ENCODE measurements around the gene OCEL1.
"Not testable (repeated sequence)": the region's sequence is repeated elsewhere in the genome, so short reads cannot be mapped to it uniquely, and the experiment has no call there.

OCEL1 gene, protein sequence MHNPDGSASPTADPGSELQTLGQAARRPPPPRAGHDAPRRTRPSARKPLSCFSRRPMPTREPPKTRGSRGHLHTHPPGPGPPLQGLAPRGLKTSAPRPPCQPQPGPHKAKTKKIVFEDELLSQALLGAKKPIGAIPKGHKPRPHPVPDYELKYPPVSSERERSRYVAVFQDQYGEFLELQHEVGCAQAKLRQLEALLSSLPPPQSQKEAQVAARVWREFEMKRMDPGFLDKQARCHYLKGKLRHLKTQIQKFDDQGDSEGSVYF
- 6.7 to 10.0 (median 8.9) reads per million in 4 donors for total RNA-seq

DNA sequence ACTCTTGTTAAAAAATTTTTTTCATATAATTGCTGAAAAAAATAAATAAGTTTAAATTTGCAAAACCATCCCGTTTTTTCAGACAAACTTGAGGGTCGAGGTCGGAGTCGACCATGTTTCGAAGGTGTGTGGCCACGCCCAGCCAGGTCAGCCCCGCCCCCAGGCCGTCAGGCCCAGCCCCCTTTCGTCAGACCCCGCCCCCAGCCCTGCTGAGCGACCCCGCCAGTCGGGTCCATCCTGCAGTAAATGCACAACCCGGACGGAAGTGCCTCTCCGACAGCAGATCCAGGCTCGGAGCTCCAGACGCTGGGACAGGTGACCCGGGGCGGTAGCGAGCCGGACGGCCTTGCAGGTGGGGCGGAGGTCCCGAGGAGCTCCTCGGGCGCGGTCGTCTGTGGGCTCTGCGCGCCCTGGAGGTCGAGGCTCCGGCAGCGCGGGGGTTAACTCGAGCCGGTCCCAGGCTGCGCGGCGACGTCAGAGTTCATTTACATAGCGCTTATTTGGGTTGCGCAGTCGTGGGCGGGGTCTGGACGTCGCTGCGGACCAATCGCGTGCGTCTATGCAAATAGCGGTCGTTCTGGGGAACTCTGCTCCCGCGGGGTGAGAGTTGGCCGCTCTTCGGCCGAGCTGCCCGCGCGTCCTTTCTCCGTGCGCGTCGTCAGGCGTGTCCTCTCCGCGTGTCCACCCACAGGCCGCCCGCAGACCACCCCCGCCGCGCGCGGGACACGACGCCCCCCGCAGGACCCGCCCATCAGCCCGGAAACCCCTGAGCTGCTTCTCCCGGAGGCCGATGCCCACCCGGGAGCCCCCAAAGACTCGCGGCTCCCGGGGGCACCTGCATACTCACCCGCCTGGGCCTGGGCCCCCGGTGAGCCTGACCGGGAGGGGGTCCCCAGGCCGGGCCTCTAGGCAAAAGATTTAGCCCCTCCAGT is at the start of gene OCEL1:
Gene OCEL1, plus strand, starts transcription at position 225 of the 932 bp plus-strand sequence. Its CDS starts 22 bp downstream, at position 247.
- peak; percentile 93 to 98 (median 96) for DNase-seq

DNA sequence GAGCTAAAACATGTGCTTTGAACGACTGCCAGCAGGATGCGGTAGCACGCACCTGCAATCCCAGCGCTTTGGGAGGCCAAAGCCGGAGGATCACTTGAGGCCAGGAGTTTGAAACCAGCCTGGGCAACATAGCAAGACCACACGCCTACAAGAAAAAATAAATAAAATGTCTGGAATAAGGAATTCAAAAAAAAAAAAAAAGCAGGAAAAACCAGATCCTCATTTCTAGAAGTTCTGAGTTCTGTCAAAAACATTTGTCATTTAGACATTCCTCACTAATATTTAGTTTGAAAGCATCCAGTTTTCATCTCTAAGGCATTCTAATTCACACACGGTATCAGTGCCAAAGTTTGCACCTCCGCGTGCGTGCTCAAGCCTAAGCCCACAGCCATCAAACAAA is 47.7 kb upstream of the OCEL1 start:
- no peak for DNase-seq

DNA sequence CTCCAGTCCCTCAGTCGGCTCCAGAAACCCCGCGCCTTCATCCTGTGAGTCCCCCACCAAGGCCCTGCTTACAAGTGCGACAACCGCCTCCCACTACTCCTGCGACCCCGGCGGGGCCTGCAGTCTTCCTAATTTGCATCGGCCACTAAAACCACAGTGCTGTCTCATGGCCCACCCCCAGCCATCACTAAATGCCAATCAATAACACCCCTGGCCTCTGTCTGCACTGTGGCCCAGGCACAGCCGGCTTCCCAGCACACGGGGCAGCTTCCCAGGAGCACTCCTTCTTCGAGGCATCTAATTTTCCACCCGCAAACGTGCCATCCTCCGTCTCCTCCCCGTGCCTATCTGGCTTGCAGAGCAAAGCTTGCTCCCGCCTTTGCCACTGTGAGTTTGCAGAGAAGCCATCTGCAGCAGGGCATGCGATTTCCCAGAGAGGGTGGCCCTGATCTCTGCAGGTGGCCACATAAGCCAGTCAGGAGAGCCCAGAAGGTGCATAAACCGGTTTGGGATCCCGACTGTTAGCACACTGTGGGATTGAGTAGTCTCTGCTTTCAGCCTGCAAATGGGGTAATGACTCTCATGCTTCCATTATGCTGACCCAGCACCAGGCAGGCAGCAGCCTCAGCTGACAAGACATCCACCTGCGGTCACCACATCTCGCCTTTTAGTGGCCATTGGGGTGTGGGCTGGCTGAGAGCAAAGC is 44.9 kb upstream of the OCEL1 start:
- no peak for DNase-seq

DNA sequence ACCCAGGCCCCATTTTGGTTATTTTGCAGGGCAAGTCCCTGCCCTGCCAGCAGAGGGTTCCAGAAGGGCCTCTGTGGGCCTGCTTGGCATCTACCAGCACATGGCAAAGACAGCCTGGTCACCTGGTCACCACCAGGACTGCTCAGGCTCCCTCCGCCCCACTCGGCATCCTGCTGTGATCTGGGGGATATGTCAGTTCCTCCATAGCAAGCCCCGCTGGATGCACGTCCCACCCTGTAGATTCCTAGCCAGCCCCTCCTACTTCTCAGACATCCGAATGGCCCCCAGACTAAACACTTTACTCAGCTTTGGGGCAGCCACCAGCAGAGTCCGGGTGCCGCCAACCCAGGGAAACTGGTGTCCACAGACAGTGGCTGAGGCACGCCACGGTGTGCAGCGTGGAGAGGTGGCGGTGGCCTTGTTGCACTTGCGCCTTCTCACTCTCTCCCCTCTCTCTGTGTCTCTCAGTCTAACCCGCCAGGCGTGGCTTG is 42.7 kb upstream of the OCEL1 start:
- DNase-seq = no peak

DNA sequence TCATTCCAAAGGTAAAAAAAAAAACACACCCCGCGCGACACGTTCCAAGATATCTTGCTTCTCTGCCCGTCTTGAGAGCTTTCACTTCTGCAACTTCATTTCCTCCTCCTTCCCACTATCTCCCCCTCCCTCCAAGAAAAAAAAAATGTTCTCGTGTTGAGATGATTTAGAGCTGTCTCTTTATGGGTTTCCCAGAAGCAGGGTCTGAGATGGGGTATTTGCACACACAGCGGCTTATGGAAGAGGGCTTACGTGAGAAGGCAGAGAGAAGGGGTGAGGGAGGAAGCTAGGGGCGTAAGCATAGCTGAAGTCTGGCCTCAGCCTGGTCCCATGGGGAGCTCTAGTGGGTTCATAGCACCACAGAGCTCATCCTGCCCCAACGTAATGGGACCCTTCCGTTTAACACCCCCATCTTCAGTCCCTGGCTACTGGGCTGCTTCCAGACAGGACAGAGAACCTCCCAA is 42.1 kb upstream of the OCEL1 start:
- DNase-seq = peak in 1 of 5 donors; percentile 36

DNA sequence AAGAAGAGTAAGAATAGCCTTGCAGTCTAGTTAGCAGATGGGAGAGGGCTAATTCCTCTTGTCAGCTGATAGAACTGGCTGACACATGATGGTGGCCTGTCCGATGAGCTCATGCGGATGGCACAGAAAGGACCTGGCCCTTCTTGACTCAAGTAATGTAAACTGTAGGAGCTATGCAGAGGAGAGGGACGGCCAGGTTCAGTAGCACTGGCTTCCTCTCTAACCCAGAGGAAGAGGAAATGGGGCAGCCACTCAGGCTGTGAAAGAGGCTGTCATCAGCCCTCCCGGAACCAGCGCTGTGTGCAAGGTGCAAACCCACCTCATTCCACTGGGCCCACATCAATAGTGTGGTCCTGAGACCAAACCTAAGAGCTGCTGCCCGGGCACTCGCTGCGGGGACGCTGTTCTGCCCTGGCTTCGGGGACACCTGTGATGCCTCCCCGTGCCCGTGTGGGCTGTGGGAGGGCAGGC is 41.6 kb upstream of the OCEL1 start:
- peak in 3 of 5 donors; percentile 21 to 76 (median 29) for DNase-seq

DNA sequence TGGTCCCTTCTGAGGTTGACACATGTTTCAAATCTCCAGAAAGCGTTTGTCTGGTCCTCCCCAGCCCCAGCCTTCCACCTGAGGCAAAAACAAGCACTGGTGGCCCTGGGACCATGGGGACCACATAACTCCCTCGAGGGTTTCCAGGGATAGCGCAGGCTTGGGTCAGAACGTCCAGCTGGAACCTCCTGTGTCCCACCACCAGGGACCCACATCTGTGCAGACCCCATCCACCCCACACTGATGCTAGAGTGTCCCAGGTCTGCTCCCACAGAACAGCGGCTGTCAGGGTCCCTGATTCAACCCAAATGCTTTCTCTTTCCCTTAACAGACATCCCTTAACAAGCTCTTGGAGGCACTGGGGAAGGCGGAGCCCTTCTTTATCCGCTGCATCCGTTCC is 40.4 kb upstream of the OCEL1 start:
- DNase-seq = no peak

DNA sequence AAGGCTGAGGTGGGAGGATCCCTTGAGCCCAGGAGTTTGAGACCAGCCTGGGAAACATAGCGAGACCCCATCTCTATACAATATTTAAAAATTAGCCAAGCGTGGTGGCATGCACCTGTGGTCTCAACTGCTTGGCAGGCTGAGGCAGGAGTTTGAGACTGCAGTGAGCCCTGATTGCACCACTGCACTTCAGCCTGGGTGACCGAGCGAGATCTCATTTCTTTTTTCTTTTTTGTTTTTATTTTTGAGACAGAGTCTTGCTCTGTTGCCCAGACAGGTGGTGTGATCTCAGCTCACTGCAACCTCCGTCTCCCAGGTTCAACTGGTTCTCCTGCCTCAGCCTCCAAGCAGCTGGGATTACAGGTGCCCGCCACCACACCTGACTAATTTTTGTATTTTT is 34.3 kb upstream of the OCEL1 start:
- not testable (repeated sequence) for DNase-seq

DNA sequence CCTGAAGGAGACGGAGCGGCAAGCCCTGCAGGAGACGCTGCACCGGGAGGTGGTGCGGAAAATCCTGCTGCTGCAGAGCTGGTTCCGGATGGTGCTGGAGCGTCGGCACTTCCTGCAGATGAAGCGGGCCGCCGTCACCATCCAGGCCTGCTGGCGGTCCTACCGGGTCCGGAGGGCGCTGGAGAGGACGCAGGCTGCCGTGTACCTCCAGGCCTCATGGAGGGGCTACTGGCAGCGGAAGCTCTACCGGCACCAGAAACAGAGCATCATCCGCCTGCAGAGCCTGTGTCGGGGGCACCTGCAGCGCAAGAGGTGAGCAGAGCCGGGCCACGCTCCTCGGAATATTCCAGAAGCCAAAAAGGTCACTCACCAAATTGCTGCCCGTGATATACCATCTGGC is 33.3 kb upstream of the OCEL1 start:
- no peak for DNase-seq

DNA sequence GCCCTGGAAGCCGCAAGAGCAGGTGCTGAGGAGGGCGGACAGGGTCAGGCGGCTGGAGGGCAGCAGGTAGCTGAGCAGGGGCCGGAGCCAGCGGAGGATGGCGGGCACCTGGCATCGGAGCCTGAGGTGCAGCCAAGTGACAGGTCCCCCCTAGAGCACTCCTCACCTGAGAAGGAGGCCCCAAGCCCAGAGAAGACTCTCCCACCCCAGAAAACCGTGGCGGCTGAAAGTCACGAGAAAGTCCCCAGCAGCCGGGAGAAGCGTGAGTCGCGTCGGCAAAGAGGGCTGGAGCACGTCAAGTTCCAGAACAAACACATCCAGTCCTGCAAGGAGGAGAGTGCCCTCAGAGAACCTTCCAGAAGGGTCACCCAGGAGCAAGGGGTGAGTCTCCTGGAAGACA is 31.4 kb upstream of the OCEL1 start:
- DNase-seq = no peak

DNA sequence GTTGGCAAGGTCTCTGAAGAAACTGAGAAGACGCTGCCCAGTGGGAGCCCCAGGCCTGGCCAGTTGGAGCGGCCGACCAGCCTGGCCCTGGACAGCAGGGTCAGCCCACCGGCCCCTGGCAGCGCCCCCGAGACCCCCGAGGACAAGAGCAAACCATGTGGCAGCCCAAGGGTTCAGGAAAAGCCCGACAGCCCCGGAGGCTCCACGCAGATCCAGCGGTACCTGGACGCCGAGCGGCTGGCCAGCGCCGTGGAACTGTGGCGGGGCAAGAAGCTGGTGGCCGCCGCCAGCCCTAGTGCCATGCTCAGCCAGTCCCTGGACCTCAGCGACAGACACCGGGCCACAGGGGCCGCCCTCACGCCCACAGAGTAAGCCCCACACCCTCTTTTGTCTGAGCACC is 30.9 kb upstream of the OCEL1 start:
- no peak for DNase-seq

DNA sequence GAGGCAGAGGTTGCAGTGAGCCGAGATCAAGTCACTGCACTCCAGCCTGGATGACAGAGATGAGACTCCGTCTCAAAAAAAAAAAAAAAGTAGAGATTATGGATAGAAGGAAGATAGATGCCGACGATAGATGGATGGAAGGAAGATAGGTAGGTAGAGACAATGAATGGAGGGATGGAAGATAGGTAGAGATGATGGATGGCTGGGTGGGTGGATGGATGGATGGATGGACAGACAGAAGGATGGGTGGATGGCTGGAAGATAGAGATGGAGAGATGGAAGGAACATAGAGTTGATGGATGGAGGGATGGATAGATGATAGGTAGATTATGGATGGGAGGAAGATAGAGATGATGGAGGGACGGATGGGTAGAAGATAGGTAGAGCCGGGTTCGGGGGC is 29.4 kb upstream of the OCEL1 start:
- DNase-seq = no peak

DNA sequence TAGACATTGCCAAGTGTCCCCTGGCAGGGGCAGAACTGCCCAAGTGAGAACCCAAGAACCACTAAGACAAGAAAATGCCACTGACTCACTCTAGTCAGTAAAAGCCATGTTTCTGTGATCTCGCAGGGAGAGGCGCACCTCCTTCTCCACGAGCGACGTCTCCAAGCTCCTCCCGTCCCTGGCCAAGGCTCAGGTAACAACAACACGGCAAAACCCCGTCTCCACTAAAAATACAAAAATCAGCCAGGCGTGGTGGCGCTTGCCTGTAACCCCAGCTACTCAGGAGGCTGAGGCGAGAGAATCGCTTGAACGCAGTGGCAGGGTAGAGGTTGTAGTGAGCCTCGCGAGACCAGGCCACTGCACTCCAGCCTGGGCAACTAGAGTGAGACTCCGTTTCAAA is 28.4 kb upstream of the OCEL1 start:
- DNase-seq = no peak

DNA sequence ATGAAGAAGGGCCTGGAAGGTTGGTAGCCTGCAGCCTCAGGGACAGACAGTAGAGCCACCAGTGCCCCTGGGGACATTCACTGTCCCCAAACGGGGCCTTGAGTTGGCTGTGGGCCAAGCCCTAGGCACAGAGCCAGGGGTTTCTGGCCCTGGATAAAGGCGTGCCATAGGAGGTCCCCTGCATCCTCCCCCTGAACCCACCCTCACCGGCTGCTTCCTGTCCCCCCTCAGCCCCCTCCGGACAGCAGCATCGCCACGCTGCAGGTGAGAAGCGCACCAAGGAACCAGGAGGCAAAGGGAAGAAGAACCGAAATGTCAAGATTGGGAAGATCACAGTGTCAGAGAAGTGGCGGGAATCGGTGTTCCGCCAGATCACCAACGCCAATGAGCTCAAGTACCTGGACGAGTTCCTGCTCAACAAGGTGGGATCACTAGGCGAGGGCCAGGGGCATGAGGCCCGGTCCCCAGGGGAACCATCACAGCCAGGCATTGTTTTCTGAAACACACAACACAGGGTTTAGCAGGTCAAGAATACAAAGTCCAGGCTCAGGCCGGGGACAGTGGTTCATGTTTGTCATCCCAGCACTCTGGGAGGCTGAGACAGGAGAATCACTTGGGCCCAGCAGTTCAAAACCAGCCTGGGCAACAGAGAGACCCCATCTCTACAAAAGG is 25.5 kb upstream of the OCEL1 start:
- no peak for DNase-seq

DNA sequence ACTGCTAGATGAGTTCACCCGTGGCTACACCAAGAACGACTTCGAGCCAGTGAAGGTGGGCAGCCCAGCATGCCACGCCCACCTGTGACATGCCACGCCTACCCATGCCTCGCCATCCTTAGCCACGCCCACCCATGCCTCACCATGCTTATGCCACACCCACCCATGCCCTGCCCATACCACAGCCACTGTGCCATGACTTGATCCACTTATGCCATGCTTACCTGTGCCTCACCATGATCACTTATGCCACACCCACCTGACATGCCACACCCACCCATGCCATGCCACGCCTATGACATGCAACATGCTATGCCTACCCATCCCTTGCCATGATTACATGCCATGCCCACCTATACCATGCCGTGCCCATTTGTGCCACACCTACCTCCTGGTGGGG is 23.8 kb upstream of the OCEL1 start:
- DNase-seq = no peak

DNA sequence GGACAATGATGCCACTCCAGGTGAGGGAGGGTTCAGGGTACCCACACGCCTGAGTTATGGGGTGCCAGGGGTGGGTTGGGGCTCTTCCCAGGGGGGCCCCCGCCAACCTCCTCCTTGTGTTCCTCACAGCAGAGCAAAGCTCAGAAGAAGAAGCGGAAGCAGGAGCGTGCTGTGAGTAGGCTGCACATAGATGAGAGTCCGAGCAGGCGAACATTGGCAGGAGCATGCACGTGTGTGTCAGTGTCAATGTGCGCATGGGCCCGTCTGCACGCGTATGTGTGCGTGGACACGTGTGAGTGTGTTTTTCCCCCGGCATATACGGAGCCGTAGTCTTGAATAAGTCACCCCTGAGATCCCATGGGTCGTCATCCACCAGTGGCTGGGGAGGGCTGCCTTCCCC is 23.3 kb upstream of the OCEL1 start:
- DNase-seq = no peak

DNA sequence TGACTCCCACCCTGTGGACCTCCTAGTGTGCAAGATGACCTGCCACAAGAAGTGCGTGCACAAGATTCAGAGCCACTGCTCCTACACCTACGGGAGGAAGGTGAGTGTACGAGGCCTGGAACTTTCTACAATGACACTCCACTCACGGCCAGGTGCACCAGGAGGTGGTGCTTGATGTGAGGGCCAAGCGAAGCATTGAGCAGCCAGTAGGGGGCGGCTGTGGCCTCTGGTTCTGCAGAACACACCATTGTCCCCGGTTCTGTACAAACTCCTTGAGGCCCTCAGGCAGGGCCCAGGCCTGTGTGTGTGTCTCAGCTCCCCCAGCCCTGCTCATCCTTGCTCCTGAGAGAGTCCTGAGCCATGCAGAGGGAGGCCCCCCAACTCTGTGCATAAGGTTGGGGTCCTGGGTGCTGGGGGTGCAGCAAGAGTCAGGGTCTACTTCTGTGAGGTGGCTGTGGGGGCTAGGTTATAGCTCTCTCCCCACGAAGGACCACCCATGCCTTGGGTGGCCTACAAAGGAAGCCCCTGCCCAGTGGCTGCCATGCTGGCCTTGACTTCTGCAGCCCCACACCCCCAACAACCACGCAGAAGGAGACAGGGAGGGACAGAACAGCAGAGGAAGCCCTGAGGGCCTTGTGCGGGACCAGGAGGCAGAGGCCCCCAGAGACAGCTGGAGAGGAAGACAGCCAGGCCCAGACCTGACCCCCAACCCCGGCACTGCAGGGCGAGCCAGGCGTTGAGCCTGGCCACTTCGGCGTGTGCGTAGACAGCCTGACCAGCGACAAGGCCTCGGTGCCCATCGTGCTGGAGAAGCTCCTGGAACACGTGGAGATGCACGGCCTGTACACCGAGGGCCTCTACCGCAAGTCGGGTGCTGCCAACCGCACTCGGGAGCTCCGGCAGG is 20.5 kb upstream of the OCEL1 start:
- DNase-seq = peak; percentile 31 to 59 (median 52)

DNA sequence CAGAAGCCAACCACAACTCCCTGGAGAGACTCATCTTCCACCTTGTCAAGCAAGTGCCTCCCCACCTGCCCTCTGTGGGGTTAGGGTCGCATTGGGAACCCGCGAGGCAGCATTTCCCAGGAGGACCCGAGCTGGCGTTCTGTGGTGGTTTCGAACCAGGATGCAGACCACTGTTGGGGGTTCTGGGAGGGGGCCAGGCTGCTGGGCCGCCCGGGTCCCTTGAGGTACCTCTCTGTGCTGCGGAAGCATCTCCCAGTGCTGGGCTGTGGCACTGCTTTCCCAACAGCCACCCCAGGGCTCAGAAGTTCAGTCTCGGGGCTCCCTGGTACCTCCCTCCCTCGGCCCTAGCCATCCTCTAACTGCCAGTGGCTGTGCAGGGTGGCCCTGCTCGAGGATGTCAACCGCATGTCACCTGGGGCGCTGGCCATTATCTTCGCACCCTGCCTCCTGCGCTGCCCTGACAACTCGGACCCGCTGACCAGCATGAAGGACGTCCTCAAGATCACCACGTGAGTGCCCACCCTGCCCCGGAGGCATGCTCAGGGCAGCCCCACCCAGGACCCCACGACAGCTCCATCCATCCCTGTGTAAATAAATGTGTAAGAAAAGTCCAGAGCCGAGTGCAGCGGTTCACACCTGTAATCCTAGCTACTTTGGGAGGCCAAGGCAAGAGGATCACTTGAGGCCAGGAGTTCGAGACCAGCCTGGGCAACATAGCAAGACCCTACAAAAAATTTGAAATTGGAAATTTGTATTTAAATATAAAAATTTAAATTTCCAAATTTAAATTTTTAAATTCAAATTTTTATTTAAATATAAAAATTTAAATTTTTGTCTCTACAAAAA is 19.1 kb upstream of the OCEL1 start:
- DNase-seq = no peak

DNA sequence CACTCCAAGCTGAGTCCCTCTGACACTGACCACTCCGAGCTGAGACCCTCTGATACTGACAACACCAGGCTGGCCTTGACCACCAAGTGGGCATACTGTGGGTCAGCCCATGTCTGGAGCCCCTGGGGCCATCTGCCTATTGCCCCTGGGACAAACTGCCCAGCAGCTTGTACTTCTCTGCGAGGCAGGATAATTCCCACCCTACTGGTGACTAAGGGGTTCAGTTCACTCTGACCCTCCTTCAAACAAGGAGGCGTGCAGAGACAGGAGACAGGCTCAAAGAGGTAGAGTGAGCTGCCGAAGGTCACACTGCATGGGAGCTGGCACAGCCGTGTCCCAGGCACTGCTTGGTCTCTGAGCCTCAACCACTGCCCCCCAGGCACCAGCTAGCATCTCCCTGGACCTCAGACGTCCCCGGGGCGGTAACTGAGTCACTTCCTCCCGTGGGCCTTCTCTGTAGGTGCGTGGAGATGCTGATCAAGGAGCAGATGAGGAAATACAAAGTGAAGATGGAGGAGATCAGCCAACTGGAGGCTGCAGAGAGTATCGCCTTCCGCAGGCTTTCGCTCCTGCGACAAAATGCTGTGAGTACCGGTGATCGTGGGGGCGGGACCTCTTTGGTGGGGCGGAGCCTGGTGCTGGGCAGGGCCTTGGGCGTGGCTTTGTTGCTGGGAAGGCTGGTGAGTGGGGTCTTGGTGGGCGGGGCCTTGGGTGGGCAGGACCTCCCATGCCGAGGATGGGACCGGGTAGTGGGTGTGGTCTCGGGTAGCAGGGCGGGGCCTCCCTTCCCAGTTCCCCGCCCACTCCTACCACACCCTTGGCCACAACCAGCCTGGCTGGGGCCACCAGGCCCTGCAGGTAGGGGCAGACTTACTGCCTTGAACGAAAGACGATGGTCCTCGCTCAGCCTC is 16.6 kb upstream of the OCEL1 start:
- DNase-seq = peak in 2 of 5 donors; percentile 30 to 40

Data from T-helper 1 cell (primary cell).